GM18907 (cell line): ENCODE measurements around the gene IFFO2.
"Not testable (repeated sequence)": the region's sequence is repeated elsewhere in the genome, so short reads cannot be mapped to it uniquely, and the experiment has no call there.

Experiments
- ATAC-seq: cut with Tn5 transposase; IDR thresholded peaks from one replicate; pipeline ENCODE4 v1.9.1; 2021; ENCODE audit warnings: mild to moderate bottlenecking, moderate library complexity; ENCODE audit not compliant: unreplicated experiment

IFFO2 gene

DNA sequence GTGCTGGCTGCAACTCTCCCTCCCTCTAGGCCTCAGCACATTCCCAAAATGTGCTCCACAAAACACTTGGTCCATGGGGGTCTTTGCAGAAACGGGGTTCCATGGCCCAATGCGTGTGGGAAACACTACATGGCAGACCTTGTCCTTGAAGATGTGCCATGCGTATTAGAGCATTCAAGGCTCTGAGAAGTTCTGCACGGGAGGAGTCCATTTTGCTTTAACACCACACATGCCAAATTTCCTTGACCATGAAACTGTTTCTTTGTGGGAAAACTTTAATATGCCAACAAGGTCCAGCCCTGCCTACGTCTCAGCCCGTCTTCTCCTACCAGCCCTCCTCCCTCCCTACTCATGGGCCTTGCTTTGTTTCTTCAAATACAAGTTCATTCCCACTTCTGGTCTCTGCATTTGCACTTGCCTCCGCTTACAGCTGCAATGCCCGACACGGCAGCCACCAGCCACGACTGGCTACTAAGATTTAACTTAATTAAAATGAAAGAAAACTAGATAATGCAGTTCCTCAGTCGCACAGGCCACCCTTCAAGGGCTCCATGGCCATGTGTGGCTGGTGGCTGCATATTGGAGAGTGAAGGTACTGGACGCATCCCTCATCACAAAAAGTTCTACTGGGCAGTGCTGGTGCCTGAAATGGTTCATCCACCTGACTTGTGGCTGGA, 77.8 kb downstream of the IFFO2 start:
- no peak for ATAC-seq

DNA sequence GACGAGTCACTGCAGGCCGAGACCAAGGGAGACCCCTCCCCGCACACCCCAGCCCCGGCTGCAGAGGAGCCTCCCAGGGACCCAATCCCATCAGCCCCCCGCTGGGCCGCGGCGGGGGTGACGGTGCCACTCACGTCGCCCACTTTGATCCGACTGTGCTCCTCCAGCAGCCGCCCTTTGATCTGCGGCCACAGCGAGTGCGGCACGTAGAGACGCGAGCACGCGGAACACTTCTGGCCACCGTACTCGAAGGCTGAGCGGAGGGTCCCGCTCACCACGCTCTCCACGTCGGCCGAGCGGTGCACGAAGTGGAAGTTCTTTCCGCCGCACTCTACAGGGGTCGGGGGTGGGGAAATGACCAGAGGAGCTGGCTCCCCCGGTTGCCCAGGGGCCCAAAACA, 79.2 kb downstream of the IFFO2 start:
- ATAC-seq = no peak

DNA sequence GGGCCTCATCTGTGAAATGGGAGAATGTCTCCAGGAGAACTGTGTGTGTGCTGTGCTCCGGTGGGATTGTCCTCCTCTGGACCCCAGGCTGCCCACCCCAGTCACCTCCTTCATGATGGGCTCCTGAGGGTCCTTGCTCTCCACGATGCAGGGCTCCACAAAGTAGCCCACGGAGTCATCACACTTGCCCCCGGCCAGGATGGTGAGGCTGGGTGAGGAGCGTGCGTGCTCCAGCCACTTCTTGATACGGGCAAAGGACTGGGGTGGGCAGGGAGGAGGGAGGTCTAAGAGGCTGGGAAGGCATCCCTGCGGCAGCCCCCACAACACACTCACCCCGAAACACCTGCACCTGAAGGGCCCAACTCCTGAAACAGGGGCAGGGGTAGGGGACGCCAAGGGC, 80.3 kb downstream of the IFFO2 start:
- ATAC-seq = no peak

DNA sequence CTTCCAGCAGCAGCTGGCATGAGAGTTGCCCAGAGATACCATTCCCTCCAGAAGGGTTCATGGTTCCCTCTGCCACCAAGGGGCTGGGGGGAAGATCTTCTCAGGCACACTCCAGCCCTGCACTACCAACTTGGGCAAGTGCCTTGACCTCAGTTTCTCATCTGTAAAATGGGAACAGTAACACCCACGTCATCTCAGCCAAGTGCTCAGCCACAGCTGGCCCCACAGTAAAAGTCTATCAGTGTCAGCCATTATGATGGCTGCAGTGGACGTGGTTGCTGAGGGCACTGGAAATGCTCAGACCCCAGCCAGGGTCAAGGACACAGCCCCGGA, 80.7 kb downstream of the IFFO2 start:
- ATAC-seq = no peak

DNA sequence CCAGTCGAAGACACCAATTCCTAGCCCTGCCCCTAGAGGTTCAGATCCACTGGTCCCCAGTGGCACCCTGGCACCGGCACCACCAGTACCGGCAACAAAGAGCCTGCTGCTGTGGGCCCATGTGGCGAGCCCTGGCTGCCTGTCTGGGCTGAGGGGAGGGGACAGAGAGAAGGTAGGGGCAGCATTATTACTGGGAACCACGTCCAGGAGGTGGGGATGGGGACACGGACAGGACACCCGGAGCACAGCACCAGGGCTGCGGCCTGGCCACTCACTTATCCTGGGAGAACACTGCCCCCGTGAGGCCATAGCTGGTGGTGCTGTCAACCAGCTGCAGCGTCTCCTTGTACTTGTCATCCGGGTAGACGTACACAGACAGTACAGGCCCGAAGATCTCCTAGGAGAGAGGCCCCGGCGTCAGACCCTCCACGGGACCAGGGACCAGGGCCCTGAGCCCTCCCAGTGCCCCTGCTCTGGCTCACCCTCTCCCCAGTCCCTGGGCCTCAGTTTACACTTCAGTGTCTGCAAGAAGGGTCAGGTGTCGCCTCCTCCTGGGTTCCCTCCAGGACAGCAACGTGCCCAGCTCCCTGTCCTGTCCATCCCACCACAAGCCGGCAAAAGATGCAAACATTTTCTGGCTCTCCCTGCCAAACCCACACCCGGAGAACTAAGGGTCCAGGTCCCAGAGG, 81.2 kb downstream of the IFFO2 start:
- no peak for ATAC-seq

DNA sequence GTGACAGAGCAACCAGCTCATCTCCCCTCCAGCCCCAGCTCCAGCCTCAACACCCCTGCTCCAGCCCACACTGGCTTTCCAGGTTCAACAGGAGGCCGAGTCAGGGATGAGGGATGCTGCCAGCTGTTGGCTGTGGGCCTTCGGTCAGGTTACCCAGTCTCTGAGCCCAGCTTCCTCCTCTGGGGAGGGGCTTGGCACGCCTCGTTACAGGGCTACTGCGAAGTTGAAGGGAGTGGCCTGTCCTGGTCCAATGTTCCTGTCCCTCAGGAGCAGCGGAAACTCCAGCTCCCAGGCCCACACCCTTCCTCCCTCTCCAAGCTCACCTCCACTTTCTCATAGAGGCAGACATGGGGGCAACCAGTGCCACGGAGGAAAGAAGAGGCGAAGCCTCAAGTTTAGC, 81.9 kb downstream of the IFFO2 start:
- no peak for ATAC-seq

DNA sequence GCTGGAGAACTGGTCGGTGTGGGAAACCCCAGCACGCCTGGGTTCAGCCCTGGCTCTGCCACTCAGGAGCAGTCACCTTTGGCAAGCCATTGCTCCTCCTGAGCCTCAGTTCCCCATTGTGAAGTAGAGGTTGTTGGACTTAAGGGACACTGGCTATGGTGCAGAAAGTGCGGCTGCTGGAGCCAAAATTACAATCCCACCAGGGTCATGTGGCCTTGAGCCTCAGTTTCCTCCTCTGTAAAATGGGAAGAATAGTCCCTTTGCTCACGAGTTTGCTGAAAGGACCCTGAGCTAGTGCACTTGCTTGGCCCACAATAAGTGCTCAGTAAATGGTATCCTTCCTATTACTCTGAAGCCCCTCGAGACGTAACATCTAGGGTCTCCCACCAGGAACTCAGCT, 82.4 kb downstream of the IFFO2 start:
- ATAC-seq = no peak

DNA sequence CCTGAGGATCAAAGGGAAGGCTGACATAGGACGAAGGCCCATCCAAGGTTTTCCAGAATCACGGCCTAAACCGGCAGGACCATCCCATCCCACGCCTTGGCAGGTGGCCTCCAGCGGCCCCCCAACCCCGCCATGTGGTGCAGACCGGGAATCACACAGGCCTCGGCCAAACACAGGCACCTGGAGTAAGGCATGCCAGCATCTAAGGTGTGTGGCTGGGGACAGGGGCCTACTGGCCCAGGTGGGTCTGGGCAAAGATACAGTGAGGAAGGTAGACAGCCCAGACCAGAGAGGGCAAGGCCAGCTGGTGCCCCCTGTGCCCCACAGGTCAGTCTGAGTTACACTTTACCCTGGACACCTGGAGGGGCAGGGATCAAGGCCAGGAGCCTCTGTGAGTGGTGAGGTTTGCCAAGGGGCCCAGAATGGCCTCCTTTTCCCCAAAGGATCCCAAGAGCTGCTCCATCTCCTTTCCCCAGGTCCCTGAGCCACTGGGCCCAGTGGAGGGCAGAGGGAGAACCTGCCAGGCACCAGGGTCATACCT, 84.3 kb downstream of the IFFO2 start:
- no peak for ATAC-seq

DNA sequence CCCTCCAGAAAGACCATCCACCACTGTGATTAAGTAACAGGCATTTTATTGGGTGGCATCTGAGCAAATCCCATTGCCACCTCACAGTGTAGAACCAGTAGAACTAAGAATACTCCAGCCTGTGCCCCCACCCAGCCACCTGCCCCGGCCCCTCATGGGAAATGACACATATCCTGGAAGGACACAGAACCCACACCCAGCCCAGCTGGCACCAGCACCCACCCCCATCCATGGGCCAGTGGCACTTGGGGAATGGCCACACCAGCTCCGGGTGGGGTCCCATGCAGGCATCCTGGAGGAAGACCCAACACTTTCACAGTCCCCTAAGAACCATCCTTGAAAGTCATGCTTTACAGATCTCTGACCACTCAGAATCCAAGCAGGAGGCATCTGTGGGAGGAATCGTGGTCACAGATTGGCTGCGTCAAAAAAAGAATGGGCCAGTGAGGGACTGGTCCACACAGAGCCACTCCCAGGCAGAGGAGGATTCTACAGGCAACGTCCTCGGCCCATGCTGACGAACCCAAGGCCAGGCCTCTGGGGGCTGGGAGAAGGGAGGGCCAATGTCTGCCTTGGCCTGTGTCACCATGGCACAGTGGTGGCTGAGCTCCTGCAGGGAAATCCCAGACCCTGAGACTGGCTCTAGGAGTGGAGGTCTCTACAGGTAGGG, 84.9 kb downstream of the IFFO2 start:
- no peak for ATAC-seq

DNA sequence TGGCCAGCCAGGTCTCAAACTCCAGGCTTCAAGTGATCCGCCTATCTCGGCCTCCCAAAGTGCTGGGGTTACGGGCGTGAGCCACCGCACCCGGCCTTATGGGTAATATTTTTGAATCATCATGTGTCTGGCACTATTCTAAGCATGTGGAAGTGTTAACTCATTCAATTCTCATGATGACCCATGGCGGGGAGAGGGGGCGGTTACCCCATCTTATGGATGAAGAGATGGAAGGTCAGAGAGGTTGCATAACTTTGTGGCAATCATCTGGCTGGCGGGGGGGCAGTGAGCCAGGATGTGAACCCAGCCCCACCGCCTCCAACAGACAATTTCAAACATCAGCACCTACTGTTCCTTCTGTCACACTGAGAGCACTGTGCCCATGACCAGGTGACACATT, 85.5 kb downstream of the IFFO2 start:
- no peak for ATAC-seq

DNA sequence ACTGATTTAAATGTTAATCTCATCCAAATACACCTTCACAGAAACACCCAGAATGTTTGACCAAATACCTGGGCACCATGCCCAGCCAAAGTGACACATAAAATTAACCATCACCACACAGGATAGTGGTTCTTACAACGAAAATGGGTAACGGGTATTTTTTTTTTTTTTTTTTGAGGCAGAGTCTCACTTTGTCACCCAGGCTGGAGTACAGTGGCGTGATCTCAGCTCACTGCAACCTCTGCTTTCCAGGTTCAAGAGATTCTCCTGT, 85.9 kb downstream of the IFFO2 start:
- not testable (repeated sequence) for ATAC-seq

DNA sequence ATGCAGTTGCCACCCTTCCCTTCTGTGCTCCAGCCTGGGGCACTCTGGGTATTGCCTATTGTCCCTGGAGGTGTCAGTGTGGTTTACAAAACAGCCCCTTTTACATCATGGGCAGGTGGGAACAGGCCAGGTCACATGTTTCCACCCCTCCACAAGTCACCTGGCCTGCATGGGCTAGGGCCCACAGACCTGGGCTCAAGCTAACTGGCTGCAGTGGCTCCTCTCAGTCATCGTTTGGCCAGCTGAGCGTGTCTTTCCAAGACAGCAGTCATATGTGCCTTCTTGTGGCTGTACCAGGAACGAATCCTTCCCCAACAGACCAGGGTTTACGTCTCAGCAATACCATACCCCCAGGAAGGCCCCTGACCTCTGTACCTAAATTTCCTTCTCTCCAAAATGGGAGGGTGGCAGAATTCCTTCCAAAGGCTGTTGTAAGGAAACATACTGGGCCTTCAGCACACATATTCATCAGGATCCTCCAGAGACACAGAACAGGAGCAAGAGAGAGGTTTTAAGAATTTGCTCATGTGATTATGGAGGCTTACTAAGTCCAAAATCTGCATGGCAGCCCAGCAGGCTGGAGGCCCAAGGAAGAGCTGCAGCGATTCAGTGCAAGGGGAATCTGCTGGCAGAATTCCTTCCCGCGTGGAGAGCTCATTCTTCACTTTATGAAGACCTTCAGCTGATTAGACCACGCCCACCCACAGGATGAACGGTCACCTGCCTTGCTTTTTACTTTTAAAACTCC, 86.5 kb downstream of the IFFO2 start:
- no peak for ATAC-seq

DNA sequence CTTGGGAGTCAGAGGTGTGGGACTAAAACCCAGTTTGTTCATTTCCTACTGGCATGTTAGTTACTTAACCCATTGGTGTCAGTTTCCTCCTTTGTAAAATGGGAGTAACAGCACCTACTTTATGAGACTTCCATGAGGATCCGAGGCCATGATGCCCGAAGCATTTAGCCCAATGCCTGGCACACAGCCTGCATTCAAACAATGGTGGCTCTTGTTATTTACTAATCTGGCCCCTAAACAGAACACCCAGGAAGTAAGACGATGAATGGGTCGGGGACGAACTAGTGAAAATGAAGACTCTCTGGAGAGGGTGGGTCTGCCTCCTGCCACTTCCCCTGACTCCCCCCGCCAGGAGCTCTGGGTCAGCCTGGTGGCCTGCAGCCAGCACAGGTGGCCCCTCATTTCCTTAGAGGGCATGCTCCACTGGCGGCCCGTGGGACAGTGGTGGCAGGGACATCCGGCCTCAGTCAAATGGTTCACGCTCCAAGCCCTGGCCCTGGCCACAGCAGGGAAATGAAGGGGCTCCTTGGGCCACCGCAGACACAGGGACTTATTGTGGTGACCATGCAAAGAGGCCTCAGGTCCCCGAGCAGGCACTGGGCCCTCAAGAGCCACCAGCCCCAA, 87.6 kb downstream of the IFFO2 start:
- no peak for ATAC-seq

DNA sequence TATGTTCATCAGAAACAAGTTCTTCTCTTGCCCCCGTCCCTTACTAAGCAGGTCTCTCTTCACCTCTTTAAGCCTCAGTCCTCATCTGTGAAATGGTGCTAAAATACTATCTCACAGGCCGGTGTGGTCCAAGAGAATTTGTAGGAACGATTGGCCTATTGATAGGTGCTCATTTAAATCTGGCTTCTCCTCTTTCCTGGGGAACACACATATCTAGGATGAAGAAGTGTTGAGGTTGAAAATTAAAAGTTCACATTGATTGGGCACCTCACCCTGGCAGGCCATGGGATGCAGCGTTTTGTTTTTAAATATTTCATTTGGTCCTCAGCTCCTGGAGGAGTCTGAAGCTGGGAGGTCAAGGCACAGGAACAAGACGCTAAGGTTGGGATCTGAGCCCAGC, 88.1 kb downstream of the IFFO2 start:
- no peak for ATAC-seq

DNA sequence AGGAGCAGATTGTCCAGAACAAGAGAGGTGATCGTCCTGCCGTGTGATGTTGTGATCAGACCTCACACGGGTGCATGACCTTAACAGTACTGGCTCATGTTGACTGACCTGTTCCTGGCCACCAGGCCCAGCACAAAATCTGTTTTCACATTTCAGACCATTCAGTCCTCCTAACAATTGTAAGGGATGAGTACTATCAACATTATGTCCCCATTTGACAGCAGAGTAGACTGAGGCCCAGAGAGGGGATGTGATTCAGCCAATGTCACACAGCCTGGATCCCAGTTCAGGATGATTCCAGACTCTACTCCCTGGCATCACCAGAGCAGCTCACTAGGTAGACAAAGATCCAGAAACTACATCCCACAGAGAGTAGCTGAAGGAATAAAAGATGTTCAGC, 89.6 kb downstream of the IFFO2 start:
- no peak for ATAC-seq

DNA sequence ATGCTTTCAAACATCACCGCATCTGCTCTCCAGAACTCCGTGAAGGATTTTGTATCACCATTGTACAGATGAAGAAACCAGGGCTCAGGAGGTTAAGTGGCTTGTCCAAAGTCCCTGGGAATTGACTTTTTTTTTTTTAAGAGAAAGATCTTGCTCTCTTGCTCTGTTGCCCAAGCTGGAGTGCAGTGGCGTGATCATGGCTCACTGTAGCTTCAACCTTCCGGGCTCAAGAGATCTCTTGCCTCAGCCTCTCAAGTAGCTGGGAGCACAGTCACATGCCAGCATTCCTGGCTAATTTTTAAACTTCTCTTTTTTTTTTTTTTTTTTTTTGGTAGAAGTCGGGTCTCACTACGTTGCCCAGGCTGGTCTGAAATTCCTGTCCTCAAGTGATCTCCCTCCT, 90.2 kb downstream of the IFFO2 start:
- ATAC-seq = no peak

DNA sequence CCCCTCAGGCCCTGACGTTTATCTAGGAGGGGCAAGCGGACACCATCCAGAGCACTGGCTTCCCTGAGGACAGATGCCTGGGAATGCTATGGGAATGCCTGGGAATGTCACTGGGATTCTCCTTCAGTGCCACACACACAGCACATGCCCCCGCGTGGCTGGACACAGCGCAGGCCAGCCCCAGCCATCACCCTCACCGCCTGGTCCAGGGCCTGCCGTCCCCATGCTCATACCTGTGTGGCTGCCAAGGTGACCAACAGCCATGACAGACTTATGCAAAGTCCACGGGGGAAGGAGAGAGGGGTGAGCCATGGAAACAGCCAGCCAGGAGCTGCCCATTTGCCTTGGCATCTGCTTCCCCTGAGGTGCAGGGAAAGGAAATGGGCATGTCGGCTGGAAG, 91.3 kb downstream of the IFFO2 start:
- no peak for ATAC-seq

DNA sequence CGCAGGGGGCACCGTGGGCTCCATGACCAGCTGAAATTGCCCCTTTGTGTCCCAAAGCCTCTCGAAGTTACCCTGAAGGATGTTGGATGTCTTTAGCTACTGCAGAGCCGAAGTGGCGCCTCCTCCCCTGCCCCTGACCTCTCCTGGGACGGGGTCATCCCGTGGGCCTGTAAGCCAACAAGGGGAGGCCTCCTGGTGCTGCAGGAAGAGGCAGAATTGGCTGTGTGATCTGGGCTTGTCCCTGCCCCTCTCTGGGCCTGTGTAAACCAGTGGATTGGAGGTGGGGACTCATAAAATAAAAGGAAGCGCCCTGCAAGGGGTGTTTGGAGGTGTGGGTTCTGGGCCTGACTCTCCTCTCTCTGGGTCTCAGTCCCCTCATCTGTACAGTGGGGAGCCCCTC, 94.9 kb downstream of the IFFO2 start:
- no peak for ATAC-seq

DNA sequence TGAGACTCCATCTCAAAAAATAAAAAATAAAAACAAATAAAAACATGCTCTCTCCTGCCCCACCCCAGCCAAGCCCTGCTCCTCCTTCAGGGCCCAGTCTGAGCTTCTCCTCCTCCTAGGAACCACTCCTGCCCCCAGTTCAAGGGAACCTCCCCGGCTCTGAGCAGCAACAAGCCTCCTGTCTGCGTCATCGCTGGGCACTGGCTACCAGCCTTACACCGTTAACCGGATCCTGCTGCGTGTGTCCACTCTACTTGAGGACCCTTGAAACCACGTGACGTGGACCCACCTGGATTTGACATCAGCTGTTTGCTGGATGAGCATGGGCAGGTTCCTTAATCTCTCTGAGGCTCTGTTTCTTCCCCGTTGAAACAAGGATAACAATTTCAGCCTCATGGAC, 95.4 kb downstream of the IFFO2 start:
- ATAC-seq = no peak

DNA sequence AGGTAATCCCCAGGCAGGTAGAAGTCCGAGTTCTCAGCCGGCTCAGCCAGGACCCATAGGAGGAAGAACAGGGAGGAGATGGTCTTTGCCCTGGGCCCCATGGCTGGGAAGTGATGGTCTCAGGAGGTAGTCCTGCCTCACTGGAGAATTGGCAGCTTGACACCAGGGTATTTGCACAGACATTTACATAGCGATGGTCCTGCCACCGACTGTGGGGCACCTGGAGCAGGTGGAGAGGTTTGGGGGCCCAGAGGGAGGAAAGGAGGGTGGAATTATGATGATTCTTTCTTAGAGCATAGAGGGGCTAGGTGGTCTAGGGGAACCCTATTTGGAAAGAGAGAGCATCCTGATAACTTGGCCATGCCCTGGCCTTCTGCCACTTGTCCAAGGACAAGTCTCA, 96.9 kb downstream of the IFFO2 start, which contains the start of gene TAS1R2:
Gene TAS1R2, minus strand, starts transcription at position 101 of the 400 bp plus-strand sequence. Its CDS starts 0 bp downstream, at position 101.
- no peak for ATAC-seq

DNA sequence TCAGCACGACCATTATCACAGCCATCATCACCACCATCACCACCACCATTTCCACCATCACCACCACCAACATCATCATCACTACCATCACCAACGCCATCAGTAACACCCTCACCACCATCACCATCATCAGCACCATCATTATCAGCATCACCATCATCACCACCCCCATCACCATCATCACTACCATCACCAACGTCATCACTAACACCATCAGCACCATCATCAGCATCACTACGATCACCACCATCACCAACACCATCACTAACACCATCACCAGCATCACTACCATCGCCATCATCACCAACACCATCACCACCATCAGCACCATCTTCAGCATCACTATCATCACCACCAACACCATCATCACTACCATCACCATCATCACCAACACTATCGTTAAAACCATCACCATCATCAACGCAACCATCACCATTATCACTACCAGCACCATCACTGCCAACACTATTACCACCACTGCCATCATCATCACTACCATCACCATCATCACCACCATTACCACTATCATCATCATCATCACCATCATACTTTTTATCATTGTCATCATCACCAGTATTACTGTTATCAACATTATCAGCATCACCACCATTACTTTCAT, 98.3 kb downstream of the IFFO2 start:
- ATAC-seq = no peak
